Measurements from ENCODE around the gene FGD2. TPM values are rescaled to one million over a fixed set of nuclear protein-coding genes. Genes with fewer than 3 reads are reported as not detected.

Gene FGD2
- total and polyA plus RNA-seq, 2 of the 8 experiments (the other 6 are each of a cell fraction or from before 2014, with no cell fraction given): 0.12 to 0.32 TPM

- TF ChIP-seq CTCF (IDR thresholded peaks at IDR 0.05; ENCODE audit: control extremely low read depth in 1 of 3, insufficient read depth in 1 of 3, low read depth in 1 of 3, low read length in 3 of 3) (no peak), SIN3A (conservative IDR thresholded peaks at IDR 0.05 in 1 of 2, IDR thresholded peaks at IDR 0.05 in 1 of 2; ENCODE audit: low read depth in 1 of 2, low read length in 2 of 2) (no peak), CTBP2 (IDR thresholded peaks at IDR 0.05; ENCODE audit: borderline replicate concordance, insufficient read depth, insufficient read length, low read length) (no peak), SIX5 (IDR thresholded peaks at IDR 0.05; ENCODE audit: low read depth, low read length) (no peak), CHD2 (IDR thresholded peaks at IDR 0.05; ENCODE audit: low read length) (no peak), POLR2AphosphoS5 (IDR thresholded peaks at IDR 0.05; ENCODE audit: low read depth, low read length) (no peak), JUN (IDR thresholded peaks at IDR 0.05; ENCODE audit: low read depth, low read length) (no peak), SIRT6 (IDR thresholded peaks at IDR 0.05; ENCODE audit: low read length) (no peak), SP2 (IDR thresholded peaks at IDR 0.05; ENCODE audit: low read length) (no peak), YY1 (IDR thresholded peaks at IDR 0.05; ENCODE audit: low read depth, low read length) (no peak)
These were observed 71.9 kb downstream of the FGD2 start (continued) for GRCh38 chr6:37077191-37077904.

Data from H1 (cell line).